Measurements from ENCODE around the gene TBC1D22A. TPM values are rescaled to one million over a fixed set of nuclear protein-coding genes. Genes with fewer than 3 reads are reported as not detected.
A peak's percentile ranks its signal among the peaks of the same experiment; 100 is the strongest.

The TBC1D22A gene
- total RNA-seq = 87.8 TPM

GRCh38 chr22:46762238-46763050 is at the start of gene TBC1D22A:
Gene TBC1D22A (plus strand): TSS chr22:46762650. CDS start chr22:46762787, 137 bp downstream.
- peak within 1 kb of the TSS; percentile 79 to 93 for H3K4me3 ChIP-seq
- H3K36me3 ChIP-seq = no peaks in the 10 kb centered on the region
- DNase-seq (ENCODE audit: low spot score in 2 of 2) = peak; percentile 62 to 96
- peak in 1 of 3 experiments; percentile 24 for TF ChIP-seq CTCF (IDR thresholded peaks at IDR 0.05)
- H3K9me3 ChIP-seq = no peaks in the 10 kb centered on the region
- intact Hi-C loops (cut with DNase I) = loop anchor here (1.0 kb wide), 2 partner anchors 8 to 24 kb away; partner anchors contain the start of gene CERK
- peak within 1 kb of the TSS; percentile 92 to 96 for H3K27ac ChIP-seq
- H3K4me1 ChIP-seq = peaks cover 0 to 20% of the 10 kb centered on the region in 2 donors
- no peaks in the 10 kb centered on the region for H3K27me3 ChIP-seq

- Histone ChIP-seq H3K36me3 (peaks cover 46 to 61% of the 10 kb centered on the region in 2 donors), H3K27me3 (no peaks in the 10 kb centered on the region), H3K27ac (peak overlapping the region in 1 of 2 donors; percentile 36), H3K4me3 (no peak overlapping the region), H3K9me3 (no peaks in the 10 kb centered on the region), H3K4me1 (peaks cover 0 to 4% of the 10 kb centered on the region in 2 donors)
- TF ChIP-seq CTCF (IDR thresholded peaks at IDR 0.05) = no peak
- DNase-seq (ENCODE audit: low spot score in 2 of 2) = no peak
- intact Hi-C loops (cut with DNase I) = no loop called here
These were observed 47.9 kb upstream of the TBC1D22A start for GRCh38 chr22:46714550-46714949.

- Histone ChIP-seq H3K36me3 (peaks cover 36 to 40% of the 10 kb centered on the region in 2 donors), H3K4me1 (no peaks in the 10 kb centered on the region), H3K9me3 (no peaks in the 10 kb centered on the region), H3K4me3 (no peak overlapping the region), H3K27me3 (no peaks in the 10 kb centered on the region), H3K27ac (no peak overlapping the region)
- TF ChIP-seq CTCF (IDR thresholded peaks at IDR 0.05) = no peak
- DNase-seq (ENCODE audit: low spot score in 2 of 2) = no peak
- intact Hi-C loops (cut with DNase I) = no loop called here
These were observed 42.5 kb upstream of the TBC1D22A start for GRCh38 chr22:46719921-46720320.

- H3K27me3 ChIP-seq = no peaks in the 10 kb centered on the region
- no peak overlapping the region for H3K27ac ChIP-seq
- no peaks in the 10 kb centered on the region for H3K4me1 ChIP-seq
- peaks cover 33 to 40% of the 10 kb centered on the region in 2 donors for H3K36me3 ChIP-seq
- no peak overlapping the region for H3K4me3 ChIP-seq
- TF ChIP-seq CTCF (IDR thresholded peaks at IDR 0.05) = no peak
- no peaks in the 10 kb centered on the region for H3K9me3 ChIP-seq
- no peak for DNase-seq (ENCODE audit: low spot score in 2 of 2)
- intact Hi-C loops (cut with DNase I) = no loop called here
These were observed 40.9 kb upstream of the TBC1D22A start for GRCh38 chr22:46721501-46722085.

GRCh38 chr22:46723882-46724281 is 38.6 kb upstream of the TBC1D22A start:
- no peak for DNase-seq (ENCODE audit: low spot score in 2 of 2)
- Histone ChIP-seq H3K27me3 (no peaks in the 10 kb centered on the region), H3K27ac (no peak overlapping the region), H3K4me1 (no peaks in the 10 kb centered on the region), H3K4me3 (no peak overlapping the region), H3K36me3 (peaks cover 20 to 21% of the 10 kb centered on the region in 2 donors), H3K9me3 (no peaks in the 10 kb centered on the region)
- TF ChIP-seq CTCF (IDR thresholded peaks at IDR 0.05) = no peak
- intact Hi-C loops (cut with DNase I) = no loop called here

All from ascending aorta (tissue), 2 donors.